Inflammatory macrophage treated with lipopolysaccharide for 4 hours (primary cell): ENCODE results near the gene NHERF1.
A peak's percentile ranks its signal among the peaks of the same experiment; 100 is the strongest.

Source experiments
- DNase-seq: peaks from one replicate; pipeline ENCODE4 v3.0.0-alpha.2; 2020

NHERF1 gene

DNA sequence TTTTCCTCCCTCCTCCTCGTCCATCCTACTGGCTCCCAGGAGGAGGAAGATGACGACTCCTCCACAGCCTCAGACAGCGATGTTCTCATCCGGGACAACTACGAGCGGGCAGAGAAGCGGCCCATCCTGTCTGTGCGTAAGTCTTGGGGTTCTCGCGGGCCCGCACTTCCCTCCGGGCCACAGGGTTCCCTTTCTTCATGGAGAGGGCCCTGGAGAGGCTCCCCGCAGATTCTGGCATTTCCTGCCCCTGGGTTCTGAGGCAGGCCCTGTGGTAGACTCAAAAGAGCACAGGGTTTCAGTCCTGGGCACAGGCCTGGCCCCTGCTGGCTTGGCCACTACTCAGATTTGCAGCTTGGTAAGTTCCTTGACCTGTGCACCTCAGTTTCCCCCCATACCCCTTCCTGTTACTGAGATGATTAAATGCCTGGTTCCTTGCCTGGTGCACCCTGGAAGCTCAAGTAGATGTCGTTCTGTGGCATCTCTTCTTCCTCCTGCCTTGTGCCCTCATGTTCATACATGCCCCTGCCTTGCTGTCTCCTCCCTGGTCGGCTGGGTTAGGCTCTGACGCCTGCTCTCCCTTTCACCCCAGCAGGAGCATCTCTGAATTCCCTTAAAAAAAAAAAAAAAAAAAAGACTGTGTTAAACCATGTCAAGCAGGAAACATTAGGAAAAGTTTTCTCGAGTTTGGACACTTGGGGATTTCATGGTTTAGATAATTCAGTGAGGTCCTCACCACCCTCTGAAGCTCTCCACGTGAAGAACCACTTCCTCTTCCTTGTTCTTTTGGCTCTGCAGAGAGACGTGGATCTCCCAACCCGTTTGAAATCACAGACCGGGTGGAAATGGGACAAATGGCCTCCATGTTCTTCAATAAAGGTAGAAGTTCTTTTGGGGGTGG lies 42.0 kb downstream of the NHERF1 start:
- DNase-seq: peak; percentile 86

DNA sequence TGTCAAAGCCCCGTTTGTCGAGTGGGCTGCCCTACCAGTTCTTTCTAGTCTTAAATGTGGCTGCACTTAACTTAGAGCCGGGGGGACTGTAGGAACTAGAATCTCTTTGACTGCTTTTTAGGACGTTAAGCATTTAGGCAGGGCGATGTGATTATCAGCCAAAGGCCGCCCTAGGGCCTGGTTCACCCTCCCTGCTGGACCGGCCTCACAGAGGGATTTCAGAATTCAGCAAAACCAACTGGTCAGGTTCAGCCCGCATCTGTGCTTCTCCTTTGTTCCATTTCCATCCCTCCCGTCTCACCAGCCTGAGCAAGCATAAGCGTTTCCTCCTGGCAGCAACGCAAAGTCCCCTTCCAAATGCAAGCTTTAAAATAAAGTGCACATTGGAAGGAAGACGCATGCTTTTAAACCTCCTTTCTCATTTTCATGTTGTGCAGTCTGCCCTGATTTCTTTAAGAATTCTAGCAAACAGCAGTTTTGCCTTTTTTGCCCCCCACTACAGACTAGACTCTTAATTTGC lies 44.2 kb downstream of the NHERF1 start:
- DNase-seq: no peak

DNA sequence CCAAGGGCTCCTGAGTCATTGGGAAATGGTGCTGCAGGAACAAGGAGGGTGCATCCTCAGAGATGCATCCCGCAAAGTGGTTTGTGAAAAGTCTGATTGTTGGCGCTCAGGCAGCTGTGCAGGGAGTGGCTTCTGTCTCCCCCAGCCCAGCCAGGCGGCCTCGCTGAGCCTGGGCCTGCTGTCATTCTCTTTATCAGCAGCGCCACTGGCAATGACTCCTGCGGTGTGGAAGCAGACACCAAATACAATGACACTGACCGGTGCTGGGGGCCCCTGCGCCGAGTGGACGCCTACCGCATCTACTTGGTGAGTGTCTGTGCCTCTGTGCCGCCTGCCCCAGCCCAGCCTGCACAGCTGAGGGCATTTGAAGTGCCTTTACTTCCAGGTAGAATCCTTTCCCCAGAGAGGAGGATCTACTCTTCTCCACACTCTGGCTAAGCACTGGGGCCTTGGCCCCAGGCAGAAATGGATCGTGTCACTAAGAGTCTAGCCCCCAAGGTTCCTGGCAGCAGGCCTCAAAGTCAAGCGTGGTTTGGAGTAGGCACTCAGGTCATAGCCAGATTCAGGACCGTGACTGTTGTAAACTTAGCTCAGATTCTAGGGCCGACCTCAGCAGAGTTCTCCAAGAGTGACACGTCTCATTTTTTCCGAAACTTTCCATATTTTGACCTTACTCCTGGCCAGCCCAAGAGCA lies 47.0 kb downstream of the NHERF1 start:
- no peak for DNase-seq

DNA sequence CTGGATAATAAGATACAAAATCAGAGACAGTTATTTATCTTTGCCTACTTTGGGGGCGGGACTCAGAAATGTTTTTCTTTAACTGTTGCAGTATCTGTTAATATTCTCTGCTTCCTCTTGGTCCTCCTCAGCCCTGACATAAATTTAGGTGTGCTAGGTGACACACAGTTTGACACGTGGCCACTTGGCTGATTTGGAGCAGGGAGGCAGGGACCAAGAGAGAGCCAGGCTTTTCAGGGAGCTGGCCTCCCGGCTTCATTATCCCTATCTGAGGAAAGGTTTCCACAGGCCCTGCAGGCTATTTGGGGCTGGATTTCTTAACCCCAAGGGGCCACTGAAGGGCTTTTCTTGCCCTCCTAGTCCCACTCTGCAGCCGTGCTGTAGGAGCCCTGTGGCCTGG lies 47.8 kb downstream of the NHERF1 start:
- DNase-seq: no peak

DNA sequence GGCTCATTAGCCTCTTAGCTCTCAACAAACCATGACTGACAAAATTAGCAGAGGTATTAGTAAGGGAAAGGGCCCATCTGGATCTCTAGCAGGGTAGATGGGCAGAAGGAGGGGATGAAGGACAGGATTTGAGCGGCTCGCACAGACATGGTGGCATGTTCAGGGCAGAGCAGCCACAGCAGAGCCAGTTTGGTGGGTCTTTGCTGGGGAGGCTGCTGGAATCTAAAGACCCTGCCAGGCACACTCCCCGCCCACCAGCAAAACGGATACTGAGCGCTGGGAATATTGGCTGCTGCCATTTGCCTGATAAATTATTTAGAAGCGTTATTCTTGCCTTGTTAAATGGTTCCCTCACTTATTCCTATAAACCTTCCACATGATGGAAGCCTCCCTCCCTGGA lies 48.4 kb downstream of the NHERF1 start:
- no peak for DNase-seq

DNA sequence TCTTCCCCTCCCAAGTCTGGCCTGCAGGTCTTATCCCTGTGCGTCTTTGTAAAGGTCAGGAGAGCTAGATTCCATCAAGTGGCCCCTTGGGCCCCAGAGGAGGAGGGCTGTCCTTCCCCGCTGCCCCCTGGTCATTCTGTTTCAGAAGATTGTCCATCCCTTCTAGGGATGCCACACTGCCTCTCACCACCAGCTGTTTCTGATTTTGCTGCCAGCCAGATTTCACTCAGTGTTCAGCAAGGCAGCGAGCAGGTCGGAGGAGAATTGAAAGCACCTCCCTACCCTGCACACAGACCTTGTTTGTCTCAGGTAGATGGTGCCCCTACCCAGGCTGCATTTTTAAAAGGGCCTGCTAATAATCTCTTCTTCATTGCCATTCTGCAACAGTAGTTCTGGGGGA lies 49.4 kb downstream of the NHERF1 start:
- DNase-seq: no peak

DNA sequence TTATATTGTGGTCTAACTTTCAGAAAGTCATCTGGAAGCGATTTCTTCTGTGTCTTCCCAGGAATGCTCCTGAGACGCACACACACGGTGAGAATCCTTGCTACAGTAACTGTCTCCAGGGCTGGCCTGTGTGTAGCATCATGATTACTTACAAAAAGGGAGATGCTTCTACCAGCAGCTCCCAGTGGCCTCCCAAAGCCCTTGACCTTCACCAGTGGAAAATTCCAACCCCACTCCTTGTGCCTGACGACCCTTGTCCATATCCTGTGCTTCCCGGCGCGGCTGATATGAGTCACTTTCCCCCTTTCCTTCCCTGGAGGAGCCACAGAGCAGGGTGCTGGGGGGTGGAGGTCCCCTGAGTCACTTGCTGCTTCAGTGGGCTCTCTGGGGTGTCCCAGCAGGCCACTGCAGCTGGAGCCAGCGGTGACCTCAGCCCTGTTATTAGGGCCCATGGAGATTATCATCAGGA lies 49.8 kb downstream of the NHERF1 start:
- no peak for DNase-seq

DNA sequence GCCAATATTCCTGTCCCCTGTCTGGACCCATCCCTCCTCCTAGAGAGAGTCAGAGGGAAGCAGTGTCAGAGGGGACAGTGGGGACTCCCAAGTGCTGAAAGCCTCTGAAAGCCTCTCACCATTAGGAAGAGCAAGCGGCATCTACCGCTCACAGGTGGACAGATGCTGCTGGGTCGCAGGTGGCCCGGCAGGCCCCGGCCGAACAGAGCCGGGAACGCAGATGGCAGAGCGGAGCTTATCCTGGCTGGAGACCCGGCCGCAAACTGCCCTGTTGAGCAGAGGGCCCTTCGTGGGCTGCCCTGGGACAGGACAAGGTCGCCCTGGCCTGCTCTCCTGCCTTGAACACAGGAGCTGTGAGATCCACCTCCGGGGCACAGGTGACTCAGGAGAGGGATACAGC lies 50.7 kb downstream of the NHERF1 start:
- no peak for DNase-seq

DNA sequence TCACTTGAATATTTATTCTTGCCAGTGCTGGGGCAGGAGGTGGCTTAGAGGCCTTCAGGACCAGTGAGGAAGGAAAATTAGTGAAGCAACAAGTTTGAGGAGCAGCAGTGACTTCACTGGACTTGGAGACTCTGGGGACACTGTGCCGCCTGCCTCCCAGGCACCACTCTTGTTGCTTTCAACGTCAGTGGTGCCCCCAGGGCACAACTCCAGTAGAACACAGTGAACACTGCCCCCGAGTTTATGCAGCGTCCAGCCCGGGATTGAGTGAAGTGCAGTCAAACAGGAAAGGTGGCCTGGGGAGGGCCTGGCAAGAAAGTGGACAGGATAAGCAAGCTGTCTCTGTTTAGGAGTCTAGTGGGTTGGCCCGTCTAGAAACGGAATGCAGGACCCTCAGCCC lies 52.1 kb downstream of the NHERF1 start:
- DNase-seq: no peak

DNA sequence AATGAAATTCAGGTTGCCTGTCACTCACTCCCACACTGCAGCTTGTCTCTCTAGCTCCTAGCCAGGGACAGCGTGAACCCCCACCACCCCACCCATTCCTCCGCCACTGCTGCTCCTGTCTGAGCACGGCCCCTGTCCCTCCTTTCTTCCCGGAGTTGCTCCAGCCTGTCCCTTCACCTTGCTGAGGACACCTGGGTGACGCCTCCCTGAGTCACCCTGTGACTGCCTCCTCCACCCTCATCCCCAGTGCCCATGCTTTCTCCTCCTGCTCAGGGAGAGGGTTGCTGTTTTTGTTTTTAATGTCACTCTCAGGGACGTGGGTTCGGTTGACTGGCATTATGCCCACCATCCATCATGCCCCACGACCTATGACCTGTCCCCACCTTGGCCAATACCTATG lies 53.5 kb downstream of the NHERF1 start:
- no peak for DNase-seq

DNA sequence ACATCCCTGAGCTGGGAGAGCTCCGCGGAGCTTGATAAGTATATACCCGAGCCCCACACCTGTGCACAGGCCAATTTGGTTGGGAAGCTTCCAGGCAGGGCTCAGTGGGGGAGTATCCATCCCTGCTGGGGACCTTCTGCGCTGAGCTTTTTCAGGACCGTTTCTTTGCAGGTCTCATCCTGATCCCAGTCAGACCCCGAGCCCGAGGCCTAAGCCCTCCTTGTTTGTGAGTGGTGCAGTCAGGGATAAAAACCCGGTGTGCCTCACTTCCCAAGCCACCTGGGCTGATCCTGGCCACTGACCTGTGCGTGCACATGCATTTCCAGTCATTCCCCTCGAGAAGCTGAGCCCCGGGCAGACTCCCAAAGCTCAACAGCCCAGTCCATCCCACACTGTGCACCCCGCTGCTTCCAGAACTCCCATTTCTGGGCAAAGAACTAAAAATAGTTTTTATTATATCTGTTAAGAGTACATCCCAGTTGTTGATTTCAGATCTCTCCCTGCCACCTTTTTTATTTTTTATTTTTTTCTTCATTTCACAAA lies 55.0 kb downstream of the NHERF1 start:
- no peak for DNase-seq

DNA sequence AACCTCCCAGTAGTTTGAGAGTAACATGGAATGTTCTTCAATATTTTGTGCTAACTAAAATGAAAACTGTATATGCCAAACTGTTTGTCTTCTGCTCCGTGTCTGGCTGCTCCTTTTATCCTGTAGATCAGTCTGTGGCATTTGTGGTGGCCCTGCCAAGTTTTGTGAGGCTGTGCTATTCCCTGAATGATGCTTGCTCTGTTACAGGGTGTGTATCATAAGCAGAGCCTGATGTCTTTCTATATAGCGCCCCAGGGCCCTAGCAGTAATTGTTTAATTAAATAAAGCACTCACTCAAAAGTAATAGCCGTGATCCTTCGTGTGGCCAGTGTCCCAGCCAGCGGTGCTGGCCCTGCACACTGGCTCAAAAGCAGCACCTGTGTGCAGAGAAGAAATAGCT lies 55.5 kb downstream of the NHERF1 start:
- DNase-seq: no peak

DNA sequence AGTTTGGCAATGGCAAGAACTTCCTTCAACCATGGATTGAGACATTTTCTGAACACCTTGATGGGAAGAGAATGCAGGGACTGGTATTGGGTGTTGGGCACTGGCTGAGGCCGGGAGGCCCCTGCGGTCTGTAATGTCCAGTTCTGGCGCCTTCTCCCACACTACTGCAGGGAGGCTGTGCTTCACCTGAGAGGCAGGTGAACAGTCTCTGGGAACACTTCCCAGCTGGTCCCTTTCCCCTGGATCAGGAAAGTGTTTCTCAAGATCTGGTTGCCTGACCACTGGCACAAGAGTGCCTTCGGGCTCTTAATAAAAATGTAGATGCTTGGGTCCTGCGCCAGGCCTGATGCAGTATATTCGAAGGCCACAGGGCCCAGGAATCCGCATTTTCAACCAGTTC lies 56.3 kb downstream of the NHERF1 start:
- no peak for DNase-seq

DNA sequence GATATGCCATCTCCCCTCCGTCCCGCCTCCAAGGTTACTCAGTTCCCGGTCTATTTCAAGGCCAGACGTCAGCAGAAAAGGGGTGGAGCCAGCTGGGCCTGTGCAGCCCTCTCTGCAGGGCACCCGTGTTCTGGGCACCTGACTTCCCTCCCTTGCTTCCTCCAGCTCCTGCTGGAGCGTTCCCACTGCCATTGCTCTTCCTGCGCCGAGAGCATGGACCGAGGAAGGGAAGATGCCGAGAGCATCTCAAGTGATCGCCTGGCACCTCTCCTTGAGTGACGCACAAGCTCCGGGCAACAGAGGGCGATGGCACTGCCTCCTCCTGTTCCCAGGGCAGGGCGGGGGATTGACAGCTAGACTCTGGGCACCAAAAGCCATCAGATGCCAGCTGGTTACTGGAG lies 57.2 kb downstream of the NHERF1 start:
- DNase-seq: no peak

DNA sequence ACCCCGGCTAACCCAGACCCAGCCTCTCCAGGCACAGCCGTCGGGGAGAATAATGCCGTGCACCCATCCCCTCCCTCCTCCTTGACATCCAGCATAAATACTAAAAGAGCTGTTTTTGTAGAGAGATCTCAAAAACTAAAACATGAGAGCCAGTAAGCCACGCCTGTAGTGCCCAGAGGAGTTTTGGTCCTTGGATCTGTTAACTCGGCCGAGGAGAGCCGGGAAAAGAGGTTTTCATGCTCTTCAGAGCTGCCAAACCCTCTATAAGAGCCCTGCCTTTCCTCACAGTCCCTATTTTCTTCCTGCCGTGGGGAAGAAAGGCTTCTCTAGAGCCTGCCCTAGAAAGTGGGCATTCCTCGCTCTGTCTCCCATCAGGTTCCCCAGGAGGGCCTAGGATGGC lies 57.9 kb downstream of the NHERF1 start:
- no peak for DNase-seq

DNA sequence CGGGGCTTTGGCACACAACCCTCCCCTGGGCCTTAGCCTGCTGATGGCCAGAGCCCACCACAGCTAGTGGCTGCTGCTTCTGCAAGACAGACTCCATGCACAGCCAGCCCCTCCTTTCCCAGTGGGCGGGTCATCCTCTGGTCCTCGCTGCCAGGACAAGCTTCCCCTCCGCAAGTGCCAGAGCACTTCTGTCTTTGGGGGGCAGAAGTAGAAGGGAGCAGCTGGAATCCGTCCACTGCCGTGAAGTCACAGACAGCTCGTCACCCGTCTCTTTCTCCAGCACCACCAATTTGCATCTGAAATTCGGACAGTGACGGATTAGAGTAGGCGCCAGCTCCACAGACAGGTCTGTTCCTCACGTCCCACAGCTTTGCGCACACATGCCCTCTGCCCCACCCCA lies 59.0 kb downstream of the NHERF1 start:
- no peak for DNase-seq

DNA sequence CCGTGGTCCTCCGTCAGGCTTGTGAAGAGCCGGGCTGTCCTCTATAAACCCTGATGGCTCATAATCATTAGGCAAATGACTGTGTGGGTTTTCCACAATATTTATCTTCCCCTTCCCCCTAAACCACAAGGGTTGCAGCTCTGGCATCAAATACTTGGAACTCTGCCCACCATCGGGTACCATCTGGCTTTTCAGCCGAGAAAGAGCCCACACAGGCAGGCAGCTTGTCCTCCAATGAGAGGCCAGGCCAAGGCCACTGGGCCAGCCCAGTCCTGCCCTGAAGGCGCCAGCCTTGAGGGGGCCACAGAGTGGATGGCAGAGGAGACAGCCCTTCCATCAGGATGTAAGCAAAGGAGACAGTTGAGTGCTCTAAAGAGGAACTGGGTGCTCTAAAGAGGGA lies 59.5 kb downstream of the NHERF1 start:
- peak; percentile 11 for DNase-seq

DNA sequence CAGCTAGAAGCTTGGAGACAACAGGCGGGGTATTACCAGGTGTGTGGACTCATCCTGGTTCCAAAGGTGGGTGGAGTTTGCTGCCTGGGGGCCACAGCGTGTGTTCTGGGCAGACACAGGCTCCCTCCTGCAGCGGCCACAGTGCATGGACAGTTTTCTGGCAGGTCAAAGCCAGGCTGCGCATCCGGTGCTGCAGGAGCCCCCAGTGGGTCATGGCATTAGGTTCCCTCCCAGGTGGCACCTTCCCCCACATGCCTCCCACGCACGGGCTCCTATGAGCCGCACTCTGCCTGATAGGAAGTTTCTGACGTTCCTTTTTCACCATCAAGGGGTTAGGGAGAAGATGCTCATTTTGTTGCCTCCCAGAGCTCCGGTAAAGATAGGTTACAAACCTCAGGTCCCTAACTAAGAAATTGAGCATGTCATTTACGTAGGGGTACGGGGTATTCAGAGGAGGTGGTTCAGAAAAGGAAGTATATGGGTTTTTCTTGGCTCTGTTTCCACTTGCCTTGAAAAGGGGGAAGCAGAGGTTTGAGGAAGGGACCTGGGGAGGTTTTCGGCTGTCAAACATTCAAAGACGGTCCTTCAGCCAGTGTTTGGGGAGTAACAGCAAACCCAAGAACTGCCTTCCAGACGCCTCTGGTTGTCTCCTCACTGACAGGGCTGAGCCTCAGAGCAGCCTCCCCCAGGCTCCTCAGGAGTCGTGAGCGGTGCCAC lies 60.4 kb downstream of the NHERF1 start:
- DNase-seq: peak; percentile 10

DNA sequence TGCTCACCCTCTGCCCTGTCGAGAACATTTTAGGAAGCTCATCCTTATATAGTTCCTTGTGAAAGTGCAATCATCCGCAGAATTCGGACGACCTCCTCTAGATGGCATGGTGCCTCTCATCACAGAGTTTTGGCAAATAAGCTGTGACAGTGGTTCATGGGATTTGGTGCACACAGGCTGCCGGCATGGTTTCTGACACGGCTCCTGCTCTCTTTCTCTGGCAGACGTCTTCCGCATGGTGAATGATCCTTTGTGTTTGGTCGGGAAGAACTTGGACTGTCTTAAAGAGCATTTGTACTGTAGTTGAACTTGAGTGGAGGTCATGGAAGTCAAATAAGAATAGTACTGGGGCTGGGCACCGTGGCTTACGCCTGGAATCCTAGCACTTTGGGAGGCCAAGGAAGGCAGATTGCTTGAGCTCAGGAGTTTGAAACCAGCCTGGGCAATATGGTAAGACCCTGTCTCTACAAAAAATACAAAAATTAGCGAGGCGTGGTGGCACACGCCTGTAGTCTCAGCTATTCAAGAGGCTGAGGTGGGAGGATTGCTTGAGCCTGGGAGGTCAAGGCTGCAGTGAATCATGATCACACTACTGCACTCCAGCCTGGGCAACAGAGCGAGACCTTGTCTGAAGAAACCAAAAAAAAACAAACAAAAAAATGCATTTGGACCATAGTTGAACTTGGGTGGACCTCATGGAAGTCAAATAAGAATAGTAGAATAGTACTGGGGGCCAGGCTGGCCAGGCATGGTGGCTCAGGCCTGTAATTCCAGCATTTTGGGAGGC lies 62.5 kb downstream of the NHERF1 start:
- DNase-seq: no peak

DNA sequence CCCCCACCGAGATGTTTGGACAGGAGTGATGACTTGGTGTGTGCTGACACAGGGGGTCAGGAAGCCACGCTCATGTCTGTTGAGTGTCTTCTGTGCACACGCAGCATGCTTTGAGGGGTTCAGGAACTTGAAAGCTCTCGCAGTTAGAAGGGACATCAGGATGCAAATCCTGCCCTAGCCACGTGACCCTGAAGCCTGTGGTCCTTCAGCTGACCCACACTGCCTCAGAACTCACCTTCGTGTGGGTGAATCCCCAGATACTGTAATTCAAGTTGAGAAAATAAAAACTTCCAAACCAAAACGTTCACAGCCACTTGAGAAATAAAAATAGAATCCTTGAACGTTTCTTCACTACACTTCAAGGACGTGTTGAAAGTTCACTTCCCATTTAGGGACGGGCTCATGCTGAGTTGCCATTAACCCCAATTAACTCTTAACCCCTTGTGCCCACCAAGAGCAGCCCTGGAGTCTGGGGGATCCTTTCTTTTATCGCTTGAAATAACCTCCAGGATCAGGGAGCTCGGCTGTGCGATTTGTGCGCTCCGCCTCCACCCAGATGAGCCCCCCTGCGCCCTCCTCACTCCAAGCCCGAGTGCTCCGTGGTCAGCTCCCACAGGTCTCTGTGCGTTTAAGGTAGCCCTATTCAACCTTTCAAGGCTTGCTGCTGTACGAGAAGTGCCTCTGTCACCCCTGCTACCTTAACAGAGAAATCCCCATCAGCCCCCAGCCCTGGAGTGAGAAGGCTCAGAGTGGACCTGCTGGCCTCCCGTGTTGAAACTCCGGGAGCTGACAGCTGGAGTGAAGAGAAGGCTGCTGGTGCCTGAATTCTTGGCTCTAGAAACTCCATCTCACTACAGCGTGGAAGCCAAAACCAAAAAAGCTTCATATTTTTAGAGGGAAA lies 63.9 kb downstream of the NHERF1 start:
- peak; percentile 44 for DNase-seq

DNA sequence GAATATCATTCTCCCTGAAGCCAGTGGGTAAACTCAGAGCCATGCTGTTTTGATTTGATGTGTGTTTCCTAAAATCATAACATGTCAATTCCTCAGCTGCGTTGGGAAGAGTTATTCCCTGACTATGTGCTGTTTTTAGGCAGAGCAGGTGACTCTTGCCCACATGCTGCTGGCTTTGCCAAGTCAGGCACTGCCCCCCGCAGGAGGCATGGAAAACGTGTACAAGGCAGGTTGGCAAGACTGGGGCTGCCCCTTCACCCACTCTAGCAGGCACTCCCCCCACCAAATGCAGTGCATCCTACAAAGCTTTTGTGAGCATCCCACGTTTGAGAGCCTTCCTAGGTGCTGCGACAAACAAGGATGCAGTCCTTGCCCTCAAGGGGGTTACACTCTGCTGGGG lies 66.0 kb downstream of the NHERF1 start:
- no peak for DNase-seq
